Endothelial cell of umbilical vein (primary cell): Measurements from ENCODE around the gene CSN3. TPM values are rescaled to one million over a fixed set of nuclear protein-coding genes. Genes with fewer than 3 reads are reported as not detected.

ENCODE experiments used
- BruUV-seq: library from RNA; stranded (reverse); fragments of 400-500 nt; replicated peaks from 2 replicates; lab custom pipeline; 2021; lab: Mats Ljungman, UMichigan
- CTCF ChIA-PET: fragments of 300-600, 350-600 bp; sonication (Branson Sonifier 250); formaldehyde crosslinking; loops from one replicate; lab custom pipeline; 2021; ENCODE audit warnings: antibody characterized with exemption, inconsistent platforms; lab: Charles Lee
- POLR2A ChIA-PET: fragments of 300-600, 350-600 bp; sonication (Branson Sonifier 250); formaldehyde crosslinking; loops from one replicate; lab custom pipeline; 2021; ENCODE audit warnings: antibody characterized with exemption, inconsistent platforms; lab: Charles Lee
- DNase-seq: peaks from one replicate; pipeline ENCODE4 v3.0.0-alpha.2; 2011; ENCODE audit warnings: low read depth, low spot score
- FAIRE-seq: peaks from 2 replicates; lab custom pipeline; 2011; peaks lifted over from hg19 to GRCh38; lab: Jason Lieb, UNC
- H2AFZ ChIP-seq: 2 replicates; pipeline ENCODE4 v1.6.0; 2012; ENCODE audit warnings: low read depth, low read length, control low read depth, inconsistent platforms
- H3K27ac ChIP-seq: 2 replicates; pipeline ENCODE4 v1.5.1; 2011; ENCODE audit warnings: low read depth, mild to moderate bottlenecking, control low read depth, low read length, moderate library complexity; ENCODE audit not compliant: insufficient read depth
- H3K27me3 ChIP-seq, 2 experiments: 2 replicates each; pipeline versions ENCODE4 v1.6.0 to v1.6.1; 2011; ENCODE audit warnings: low read length in 2 of 2, mixed read lengths in 1 of 2; ENCODE audit not compliant: control insufficient read depth in 2 of 2, insufficient read depth in 2 of 2
- H3K36me3 ChIP-seq, 2 experiments: 2 replicates in 1 of 2; 3 replicates in 1 of 2; pipeline ENCODE4 v1.5.1; 2011; ENCODE audit warnings: low read length in 2 of 2, mild to moderate bottlenecking in 1 of 2, moderate library complexity in 1 of 2; ENCODE audit not compliant: control insufficient read depth in 2 of 2, insufficient read depth in 2 of 2; ENCODE audit errors: extremely low read depth in 1 of 2
- H3K4me1 ChIP-seq: 3 replicates; pipeline ENCODE4 v1.5.1; 2011; ENCODE audit warnings: mild to moderate bottlenecking, low read length; ENCODE audit not compliant: control insufficient read depth, insufficient read depth; ENCODE audit errors: extremely low read depth
- H3K4me2 ChIP-seq: 2 replicates; pipeline ENCODE4 v1.6.1; 2011; ENCODE audit warnings: low read length, control low read depth, mixed read lengths; ENCODE audit not compliant: insufficient read depth
- H3K4me3 ChIP-seq, 3 experiments: fragments of 200-600 bp in 1 of 3; sonication (generic), shearing (Covaris generic) in 1 of 3; replicated peaks in 1 of 3; 2 replicates each; pipeline ENCODE4 v1.5.1; 2011 to 2016; ENCODE audit warnings: control low read depth in 3 of 3, low read length in 3 of 3, mild to moderate bottlenecking in 2 of 3, inconsistent platforms in 1 of 3, low read depth in 1 of 3, moderate library complexity in 1 of 3; ENCODE audit not compliant: insufficient read depth in 1 of 3
- H3K79me2 ChIP-seq: 2 replicates; pipeline ENCODE4 v1.6.0; 2012; ENCODE audit warnings: low read length, inconsistent platforms; ENCODE audit not compliant: control insufficient read depth, insufficient read depth
- H3K9ac ChIP-seq: replicated peaks from 2 replicates; pipeline ENCODE3; 2011; ENCODE audit warnings: low read length, control low read depth; ENCODE audit not compliant: insufficient read depth; ENCODE audit errors: extremely low read depth
- H3K9me1 ChIP-seq: replicated peaks from 3 replicates; pipeline ENCODE4 v1.6.0; 2011; ENCODE audit warnings: mild to moderate bottlenecking, low read length; ENCODE audit not compliant: control insufficient read depth, insufficient read depth; ENCODE audit errors: extremely low read depth
- H3K9me3 ChIP-seq: replicated peaks from 2 replicates; pipeline ENCODE4 v1.5.1; 2012; ENCODE audit warnings: low read length, inconsistent platforms; ENCODE audit not compliant: control insufficient read depth, insufficient read depth
- H4K20me1 ChIP-seq: replicated peaks from 2 replicates; pipeline ENCODE3; 2011; ENCODE audit warnings: mild to moderate bottlenecking, low read length; ENCODE audit not compliant: control insufficient read depth, insufficient read depth; ENCODE audit errors: extremely low read depth
- EZH2 ChIP-seq: IDR thresholded peaks from 2 replicates; pipeline ENCODE4 v1.6.1; 2012; ENCODE audit warnings: borderline replicate concordance, low read depth, mild to moderate bottlenecking, moderate library complexity, low read length, inconsistent platforms; ENCODE audit not compliant: severe bottlenecking
- FOS ChIP-seq: IDR thresholded peaks from 2 replicates; pipeline ENCODE4 v1.6.1; 2011; ENCODE audit warnings: mild to moderate bottlenecking, low read length, moderate library complexity, borderline replicate concordance; ENCODE audit not compliant: insufficient read depth
- GATA2 ChIP-seq: IDR thresholded peaks from 2 replicates; pipeline ENCODE4 v1.7.0; 2011; ENCODE audit warnings: low read depth, mild to moderate bottlenecking, moderate library complexity, mixed read lengths, low read length; ENCODE audit not compliant: insufficient read length, insufficient read depth
- JUN ChIP-seq: IDR thresholded peaks from 2 replicates; pipeline ENCODE4 v1.6.1; 2011; ENCODE audit warnings: borderline replicate concordance, low read depth; ENCODE audit not compliant: insufficient read length, insufficient read depth
- MAX ChIP-seq: IDR thresholded peaks from 2 replicates; pipeline ENCODE4 v1.6.1; 2011; ENCODE audit not compliant: insufficient read depth, insufficient read length
- MYC ChIP-seq: IDR thresholded peaks from one replicate; pipeline ENCODE4 v1.6.1; 2011; ENCODE audit warnings: mild to moderate bottlenecking, low read depth, low read length
- POLR2A ChIP-seq: IDR thresholded peaks from 2 replicates; pipeline ENCODE4 v1.6.1; 2012; ENCODE audit warnings: low read depth, mild to moderate bottlenecking, control low read depth, low read length
- POLR2AphosphoS5 ChIP-seq: IDR thresholded peaks from 2 replicates; pipeline ENCODE4 v1.6.1; 2012; ENCODE audit warnings: low read depth, mild to moderate bottlenecking, control low read depth, low read length, moderate library complexity; ENCODE audit not compliant: insufficient read depth
- dilution Hi-C: fragments of 300-500 bp; cut with MboI; formaldehyde crosslinking; loops from one replicate; pipeline ENCODE4 v1.15.0; 2019; ENCODE audit warnings: low sequenced_read_pairs; ENCODE audit not compliant: extremely low pct_ligation_motif_present
- intact Hi-C: fragments of 100-400 bp; cut with micrococcal nuclease; formaldehyde crosslinking; loops from one replicate; pipeline ENCODE4 v1.10.0; 2022
- polyA plus RNA-seq, 4 experiments: library from polyadenylated mRNA; depleted of rRNA in 3 of 4; stranded (reverse) in 3 of 4; unstranded in 1 of 4; fragments of >200 nt; gene quantifications; 2 replicates each; pipeline versions ENCODE4 v1.2.1 to v1.2.3, GENCODE V29; 2011 to 2012; ENCODE audit warnings: missing spikeins in 1 of 4
- total RNA-seq: library from RNA; stranded (reverse); gene quantifications from 2 replicates; pipeline ENCODE4 v1.2.3, GENCODE V29; 2021

The CSN3 gene
- total and polyA plus RNA-seq, 2 donors (not counting 3 experiments of a cell fraction or from before 2014, with no cell fraction given), result not detected

GRCh38 chr4:70291341-70291740 lies 48.9 kb downstream of the CSN3 start:
- H3K9me3 ChIP-seq, result no peaks in the 10 kb centered on the region
- POLR2A ChIA-PET, result no interaction called here
- intact Hi-C loops (no loop called here), dilution Hi-C loops (no loop called here)
- no peaks in the 10 kb centered on the region for H4K20me1 ChIP-seq
- H3K9me1 ChIP-seq, result no peaks in the 10 kb centered on the region
- no peak overlapping the region for H3K4me2 ChIP-seq
- FAIRE-seq (no peak), DNase-seq (no peak)
- H3K4me1 ChIP-seq, result no peaks in the 10 kb centered on the region
- H3K27ac ChIP-seq, result no peak overlapping the region
- no TSS peak for BruUV-seq
- no peaks in the 10 kb centered on the region for H3K36me3 ChIP-seq
- no peak overlapping the region for H3K9ac ChIP-seq
- CTCF ChIA-PET, result no interaction called here
- no peaks in the 10 kb centered on the region for H3K79me2 ChIP-seq
- H2AFZ ChIP-seq, result no peak overlapping the region
- no peaks in the 10 kb centered on the region for H3K27me3 ChIP-seq
- no peak overlapping the region for H3K4me3 ChIP-seq
- no peak for TF ChIP-seq POLR2A
- no peak for TF ChIP-seq MAX
- TF ChIP-seq EZH2, result no peak
- TF ChIP-seq POLR2AphosphoS5, result no peak
- TF ChIP-seq FOS, result no peak
- TF ChIP-seq JUN, result no peak

- no peak overlapping the region for H3K4me2 ChIP-seq
- no peak overlapping the region for H3K27ac ChIP-seq
- intact Hi-C loops, result no loop called here
- H3K4me3 ChIP-seq, result no peak overlapping the region
- H2AFZ ChIP-seq, result no peak overlapping the region
- H3K4me1 ChIP-seq, result no peaks in the 10 kb centered on the region
- TF ChIP-seq MYC (no peak), GATA2 (no peak), JUN (no peak)
- no peaks in the 10 kb centered on the region for H3K9me3 ChIP-seq
- no peaks in the 10 kb centered on the region for H4K20me1 ChIP-seq
- H3K79me2 ChIP-seq, result no peaks in the 10 kb centered on the region
- no peaks in the 10 kb centered on the region for H3K9me1 ChIP-seq
- dilution Hi-C loops, result no loop called here
- FAIRE-seq, result no peak
- no peak for DNase-seq
- POLR2A ChIA-PET, result no interaction called here
- no peaks in the 10 kb centered on the region for H3K36me3 ChIP-seq
- H3K27me3 ChIP-seq, result no peaks in the 10 kb centered on the region
- CTCF ChIA-PET, result no interaction called here
- H3K9ac ChIP-seq, result no peak overlapping the region
- no TSS peak for BruUV-seq
Observed at GRCh38 chr4:70297576-70297975, 55.2 kb downstream of the CSN3 start.
